ENCODE results near the gene APBA1.

- TF ChIP-seq CTCF (IDR thresholded peaks at IDR 0.05; ENCODE audit: insufficient read depth, low read depth, low read length), result no peak
- no peak for TF ChIP-seq EZH2 (IDR thresholded peaks at IDR 0.05; ENCODE audit: insufficient read depth, low read length)
Observed at GRCh38 chr9:69395718-69396117, 276.5 kb downstream of the APBA1 start.

All from astrocyte (in vitro differentiated cells and primary cell).